SK-N-SH (cell line): ENCODE measurements around the gene KRT71.

Experiments
- CHD2 ChIP-seq: fragments of 150-350 bp; IDR thresholded peaks from 2 replicates; pipeline ENCODE4 v1.6.1; 2018; ENCODE audit warnings: low read length; ENCODE audit not compliant: partially characterized antibody
- CTCF ChIP-seq: fragments of 200-600 bp; sonication (generic); IDR thresholded peaks from 2 replicates; pipeline ENCODE4 v1.6.1; 2017; ENCODE audit warnings: antibody characterized with exemption, mild to moderate bottlenecking, moderate library complexity
- EZH2phosphoT487 ChIP-seq: fragments of 200-600 bp; sonication (generic); IDR thresholded peaks from 2 replicates; pipeline ENCODE4 v1.6.1; 2017; ENCODE audit warnings: low read depth, mixed run types, mild to moderate bottlenecking, antibody characterized with exemption, moderate library complexity, borderline replicate concordance
- FOXJ3 ChIP-seq: sonication (generic); formaldehyde crosslinking; IDR thresholded peaks from 2 replicates; pipeline ENCODE4 v1.5.1; 2020; ENCODE audit warnings: mild to moderate bottlenecking, missing genetic modification reagents
- GABPA ChIP-seq: IDR thresholded peaks from 2 replicates; pipeline ENCODE4 v1.4.0; 2012; ENCODE audit warnings: low read depth, mild to moderate bottlenecking
- POLR2AphosphoS5 ChIP-seq: IDR thresholded peaks from 2 replicates; pipeline ENCODE4 v1.6.1; 2012; ENCODE audit warnings: low read depth, low read length
- REST ChIP-seq: IDR thresholded peaks from 2 replicates; pipeline ENCODE4 v1.6.1; 2012; ENCODE audit warnings: mild to moderate bottlenecking, low read depth, low read length, moderate library complexity
- USF2 ChIP-seq: fragments of 150-350 bp; IDR thresholded peaks from 2 replicates; pipeline ENCODE4 v1.6.1; 2017; ENCODE audit warnings: antibody characterized with exemption, low read length, low read depth, borderline replicate concordance

- no peak for TF ChIP-seq CHD2
- no peak for TF ChIP-seq CTCF
- no peak for TF ChIP-seq USF2
- TF ChIP-seq POLR2AphosphoS5: no peak
- TF ChIP-seq REST: no peak
- TF ChIP-seq GABPA: no peak
- TF ChIP-seq FOXJ3 (CRISPR knock-in tag): no peak
- no peak for TF ChIP-seq EZH2phosphoT487
Observed at GRCh38 chr12:52539083-52539820, 13.7 kb downstream of the KRT71 start.
